HepG2 (cell line): ENCODE results near the gene RNPS1. TPM values are rescaled to one million over a fixed set of nuclear protein-coding genes. Genes with fewer than 3 reads are reported as not detected.

Experiments used
- AFF4 ChIP-seq: sonication (generic); formaldehyde crosslinking; IDR thresholded peaks from 2 replicates; pipeline ENCODE4 v1.4.0; 2020; ENCODE audit warnings: missing genetic modification reagents
- BATF2 ChIP-seq: sonication (generic); formaldehyde crosslinking; IDR thresholded peaks from 2 replicates; pipeline ENCODE4 v1.8.0; 2022; ENCODE audit warnings: mild to moderate bottlenecking, missing genetic modification reagents, moderate library complexity
- ELF1 ChIP-seq: sonication (generic); formaldehyde crosslinking; IDR thresholded peaks from 2 replicates; pipeline ENCODE4 v1.4.0; 2020; ENCODE audit warnings: missing genetic modification reagents
- HMGXB4 ChIP-seq, 2 experiments: sonication (generic) in 1 of 2; formaldehyde crosslinking in 1 of 2; IDR thresholded peaks; 2 replicates each; pipeline versions ENCODE4 v1.4.0 to v1.6.1; 2018 to 2020; ENCODE audit warnings: missing genetic modification reagents in 2 of 2, borderline replicate concordance in 1 of 2, low read depth in 1 of 2, mild to moderate bottlenecking in 1 of 2, missing biosample characterization in 1 of 2
- KLF15 ChIP-seq: sonication (generic); formaldehyde crosslinking; IDR thresholded peaks from 2 replicates; pipeline ENCODE4 v1.8.1; 2023; ENCODE audit warnings: borderline replicate concordance, mild to moderate bottlenecking, inconsistent platforms, missing genetic modification reagents, mixed read lengths
- MAZ ChIP-seq, 2 experiments: sonication (generic) in 1 of 2; formaldehyde crosslinking in 1 of 2; IDR thresholded peaks; 2 replicates each; pipeline versions ENCODE4 v1.5.0 to v1.6.1; 2012 to 2020; ENCODE audit warnings: low read depth in 2 of 2, mild to moderate bottlenecking in 2 of 2, borderline replicate concordance in 1 of 2, improper control_type of control experiment in 1 of 2, low read length in 1 of 2, missing genetic modification reagents in 1 of 2, moderate library complexity in 1 of 2
- MNT ChIP-seq: fragments of 450-650 bp; IDR thresholded peaks from 2 replicates; pipeline ENCODE4 v1.6.1; 2016
- NAIF1 ChIP-seq: sonication (generic); formaldehyde crosslinking; IDR thresholded peaks from 2 replicates; pipeline ENCODE4 v1.5.0; 2020; ENCODE audit warnings: mild to moderate bottlenecking, missing genetic modification reagents, borderline replicate concordance
- RAD21 ChIP-seq: fragments of 450-650 bp; formaldehyde crosslinking; IDR thresholded peaks from 2 replicates; pipeline ENCODE4 v1.5.0; 2020; ENCODE audit warnings: mild to moderate bottlenecking
- SPEN ChIP-seq: sonication (generic); formaldehyde crosslinking; IDR thresholded peaks from 2 replicates; pipeline ENCODE4 v1.5.1; 2020; ENCODE audit warnings: low read depth, mild to moderate bottlenecking, missing genetic modification reagents
- TBX2 ChIP-seq: sonication (generic); formaldehyde crosslinking; IDR thresholded peaks from 2 replicates; pipeline ENCODE4 v1.5.0; 2020; ENCODE audit warnings: missing genetic modification reagents, mild to moderate bottlenecking, borderline replicate concordance
- U2AF2 ChIP-seq: fragments of 200-400 bp; formaldehyde crosslinking; IDR thresholded peaks from 2 replicates; pipeline ENCODE4 v1.6.1; 2017; ENCODE audit warnings: low read depth, mild to moderate bottlenecking, low read length
- XRCC5 ChIP-seq: fragments of 200-400 bp; formaldehyde crosslinking; optimal IDR thresholded peaks from 2 replicates; pipeline ENCODE3; 2017; ENCODE audit warnings: mild to moderate bottlenecking, low read length
- ZFX ChIP-seq: sonication (generic); formaldehyde crosslinking; IDR thresholded peaks from 2 replicates; pipeline ENCODE4 v1.4.0; 2020; ENCODE audit warnings: mild to moderate bottlenecking, low read depth, missing genetic modification reagents, moderate library complexity
- ZNF160 ChIP-seq: sonication (generic); formaldehyde crosslinking; IDR thresholded peaks from 2 replicates; pipeline ENCODE4 v1.8.0; 2022; ENCODE audit warnings: mild to moderate bottlenecking, inconsistent platforms, missing genetic modification reagents
- ZNF276 ChIP-seq: sonication (generic); formaldehyde crosslinking; IDR thresholded peaks from 2 replicates; pipeline ENCODE4 v1.4.0; 2020; ENCODE audit warnings: mild to moderate bottlenecking, low read depth, missing genetic modification reagents
- ZNF296 ChIP-seq: sonication (generic); formaldehyde crosslinking; conservative IDR thresholded peaks from 2 replicates; pipeline ENCODE4 v1.5.0; 2020; ENCODE audit warnings: mild to moderate bottlenecking, missing genetic modification reagents
- ZNF674 ChIP-seq: sonication (generic); formaldehyde crosslinking; IDR thresholded peaks from 2 replicates; pipeline ENCODE4 v1.5.0; 2020; ENCODE audit warnings: low read depth, mild to moderate bottlenecking, missing genetic modification reagents
- polyA plus RNA-seq, 8 experiments: library from polyadenylated mRNA; depleted of rRNA in 3 of 8; stranded (reverse) in 7 of 8; unstranded in 1 of 8; fragments of >200 nt; fragmentation: Illumina TruSeq in 4 of 8; extraction: Trizol in 4 of 8; gene quantifications; 2 replicates each; pipeline versions ENCODE4 v1.2.1 to v1.2.3, GENCODE V29; 2011 to 2016; ENCODE audit warnings: low read depth in 4 of 8, missing spikeins in 1 of 8, mixed read lengths in 1 of 8; ENCODE audit not compliant: insufficient read depth in 1 of 8
- total RNA-seq, 5 experiments: library from RNA; depleted of rRNA; stranded (reverse); fragments of >200 nt; fragmentation: Illumina TruSeq; extraction: Trizol; gene quantifications; 2 replicates each; pipeline ENCODE4 v1.2.3, GENCODE V29; 2016; ENCODE audit warnings: low read depth in 1 of 5

The RNPS1 gene
- total and polyA plus RNA-seq, 2 of the 13 experiments (the other 11 are each of a cell fraction or from before 2014, with no cell fraction given): 126 to 133 TPM

GRCh38 chr16:2226245-2226793, 41.6 kb downstream of the RNPS1 start (continued):
- TF ChIP-seq RAD21 (CRISPR knock-in tag) (0 out of 2 replicates have a peak, but pooled peaks have one; percentile 5), BATF2 (CRISPR knock-in tag) (no peak), NAIF1 (no peak), MNT (no peak), MAZ (IDR thresholded peaks at IDR 0.05; ENCODE audit: borderline replicate concordance, low read depth, low read length) (no peak), MAZ (CRISPR knock-in tag; IDR thresholded peaks at IDR 0.05; ENCODE audit: low read depth) (no peak), AFF4 (CRISPR knock-in tag) (0 out of 2 replicates have a peak, but pooled peaks have one; percentile 47), TBX2 (peak; percentile 69), ELF1 (CRISPR knock-in tag) (peak; percentile 39; the same call in 1 of the 2 replicates), SPEN (CRISPR knock-in tag) (peak; percentile 69; the same call in 1 of the 2 replicates), ZNF276 (CRISPR knock-in tag) (no peak), KLF15 (no peak), ZNF160 (CRISPR knock-in tag) (no peak), XRCC5 (peak; percentile 43), HMGXB4 (CRISPR knock-in tag; IDR thresholded peaks at IDR 0.05; ENCODE audit: borderline replicate concordance in 1 of 2, low read depth in 1 of 2) (0 out of 4 replicates have a peak, but pooled peaks of 1 of the 2 experiments have one; percentile 34), ZNF296 (CRISPR knock-in tag) (no peak), ZNF674 (no peak), U2AF2 (no peak), ZFX (CRISPR knock-in tag) (no peak)
